Neural crest cell (in vitro differentiated cells): ENCODE results near the gene RNF19B. TPM values are rescaled to one million over a fixed set of nuclear protein-coding genes. Genes with fewer than 3 reads are reported as not detected.

ENCODE experiments used
- DNase-seq: peaks from one replicate; pipeline ENCODE4 v3.0.0; 2021; ENCODE audit warnings: low read depth, mixed read lengths, low spot score
- H3K27ac Mint-ChIP-seq: one replicate; pipeline ENCODE4 v1.8.0; 2021; ENCODE audit warnings: mild to moderate bottlenecking, mixed read lengths; ENCODE audit not compliant: unreplicated experiment
- H3K27me3 Mint-ChIP-seq: 2 replicates; pipeline ENCODE4 v1.8.0; 2021; ENCODE audit warnings: low read depth, mild to moderate bottlenecking, mixed read lengths
- H3K36me3 Mint-ChIP-seq: 2 replicates; pipeline ENCODE4 v1.8.0; 2021; ENCODE audit warnings: low read depth, mild to moderate bottlenecking, mixed read lengths
- H3K4me1 Mint-ChIP-seq: 2 replicates; pipeline ENCODE4 v1.8.0; 2021; ENCODE audit warnings: mixed read lengths
- H3K4me3 Mint-ChIP-seq: one replicate; pipeline ENCODE4 v1.8.0; 2021; ENCODE audit warnings: mild to moderate bottlenecking, mixed read lengths
- H3K9me3 Mint-ChIP-seq: 2 replicates; pipeline ENCODE4 v1.8.0; 2021; ENCODE audit warnings: mixed read lengths
- CTCF ChIP-seq: fragments of 200-600 bp; sonication (generic); conservative IDR thresholded peaks from 2 replicates; pipeline ENCODE4 v1.5.0; 2021; ENCODE audit warnings: antibody characterized with exemption, mild to moderate bottlenecking
- total RNA-seq: library from RNA; stranded (reverse); gene quantifications from 2 replicates; pipeline ENCODE4 v1.2.1, GENCODE V29; 2021

Gene RNF19B
- total RNA-seq, 1 donor from 2014 or later = 14.9 TPM

- DNase-seq = no peak
- Mint-ChIP-seq H3K36me3 (no peaks in the 10 kb centered on the region), H3K4me3 (no peak overlapping the region), H3K27me3 (no peaks in the 10 kb centered on the region), H3K27ac (no peak overlapping the region), H3K9me3 (no peaks in the 10 kb centered on the region), H3K4me1 (peaks cover 7% of the 10 kb centered on the region)
- TF ChIP-seq CTCF = no peak
These were observed 24.8 kb upstream of the RNF19B start for GRCh38 chr1:32989160-32990050.

- DNase-seq = no peak
- no peak for TF ChIP-seq CTCF
- Mint-ChIP-seq H3K9me3 (no peaks in the 10 kb centered on the region), H3K27ac (no peak overlapping the region), H3K36me3 (no peaks in the 10 kb centered on the region), H3K4me1 (peaks cover 10% of the 10 kb centered on the region), H3K4me3 (no peak overlapping the region), H3K27me3 (no peaks in the 10 kb centered on the region)
These were observed 24.1 kb upstream of the RNF19B start for GRCh38 chr1:32988665-32989064.

- no peak overlapping the region for H3K4me3 Mint-ChIP-seq
- H3K9me3 Mint-ChIP-seq = no peaks in the 10 kb centered on the region
- peaks cover 7% of the 10 kb centered on the region for H3K4me1 Mint-ChIP-seq
- TF ChIP-seq CTCF = no peak
- DNase-seq = no peak
- no peaks in the 10 kb centered on the region for H3K36me3 Mint-ChIP-seq
- peaks cover 3% of the 10 kb centered on the region for H3K27me3 Mint-ChIP-seq
- H3K27ac Mint-ChIP-seq = no peak overlapping the region
These were observed 20.6 kb upstream of the RNF19B start for GRCh38 chr1:32985226-32985625.

- H3K9me3 Mint-ChIP-seq = no peaks in the 10 kb centered on the region
- TF ChIP-seq CTCF = no peak
- no peak for DNase-seq
- peaks cover 3% of the 10 kb centered on the region for H3K27me3 Mint-ChIP-seq
- no peaks in the 10 kb centered on the region for H3K36me3 Mint-ChIP-seq
- peaks cover 7% of the 10 kb centered on the region for H3K4me1 Mint-ChIP-seq
- no peak overlapping the region for H3K4me3 Mint-ChIP-seq
- H3K27ac Mint-ChIP-seq = peak overlapping the region; percentile 43
These were observed 20.0 kb upstream of the RNF19B start for GRCh38 chr1:32984455-32985171.

- no peak for TF ChIP-seq CTCF
- peaks cover 7% of the 10 kb centered on the region for H3K4me1 Mint-ChIP-seq
- no peak for DNase-seq
- peak overlapping the region; percentile 43 for H3K27ac Mint-ChIP-seq
- no peaks in the 10 kb centered on the region for H3K36me3 Mint-ChIP-seq
- H3K4me3 Mint-ChIP-seq = no peak overlapping the region
- no peaks in the 10 kb centered on the region for H3K9me3 Mint-ChIP-seq
- H3K27me3 Mint-ChIP-seq = peaks cover 3% of the 10 kb centered on the region
These were observed 19.5 kb upstream of the RNF19B start for GRCh38 chr1:32984090-32984454.
